ENCODE results near the gene LRRC1.

DNA sequence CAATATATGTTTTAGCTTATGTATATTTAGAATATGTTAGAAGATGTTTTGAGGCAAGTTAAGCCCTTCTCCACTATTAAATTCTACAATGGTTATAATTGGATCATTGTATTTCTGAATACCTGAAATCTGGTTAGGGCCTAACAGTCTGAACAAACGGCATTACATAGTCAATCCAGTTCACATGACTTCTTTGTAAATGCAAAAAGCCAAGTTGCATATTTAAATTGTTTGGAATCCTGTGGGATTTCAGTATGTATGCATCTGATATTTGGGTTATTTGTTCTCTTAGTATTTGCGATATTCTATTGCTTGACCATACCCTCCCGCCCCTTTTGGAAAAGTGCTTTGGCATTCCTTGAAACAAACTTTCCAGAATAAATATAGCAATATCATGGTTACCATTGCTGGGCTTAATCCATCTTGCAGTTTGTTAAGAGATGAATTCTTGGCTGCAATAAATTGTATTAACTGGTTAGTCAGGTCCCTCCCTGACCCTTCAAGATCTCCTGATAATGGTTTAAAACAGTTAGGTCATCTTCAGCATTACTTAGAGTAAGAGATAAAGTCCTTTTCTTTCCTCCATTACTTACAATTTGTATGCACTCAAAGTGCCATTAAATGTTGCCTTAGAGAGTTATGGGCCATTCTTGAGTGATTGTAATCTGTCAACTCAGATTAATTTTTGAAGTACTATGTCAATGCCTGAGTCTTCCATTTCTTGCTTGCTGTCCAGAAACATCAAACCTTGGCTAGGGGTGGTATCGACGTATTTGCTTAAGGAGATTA, 36.5 kb downstream of the LRRC1 start:
- TF ChIP-seq SP1 (IDR thresholded peaks at IDR 0.05) (no peak), CTCF (IDR thresholded peaks at IDR 0.05; ENCODE audit: low read depth, low read length, missing input control) (no peak), RAD21 (IDR thresholded peaks at IDR 0.05) (no peak), EGR1 (IDR thresholded peaks at IDR 0.05; ENCODE audit: low read depth in 2 of 2) (no peak), MAX (IDR thresholded peaks at IDR 0.05) (no peak), RXRA (IDR thresholded peaks at IDR 0.05) (no peak)

Data from liver (tissue), 3 donors.